SK-N-SH (cell line): ENCODE measurements around the gene A2M. TPM values are rescaled to one million over a fixed set of nuclear protein-coding genes. Genes with fewer than 3 reads are reported as not detected.

Source experiments
- CTCF ChIA-PET: fragments of 300-600, 350-600 bp; formaldehyde crosslinking; extraction: SDS; loops from one replicate; lab custom pipeline; 2021; lab: Yijun Ruan, JAX
- POLR2A ChIA-PET: fragments of 350-600 bp; sonication (Branson Sonifier 250); formaldehyde crosslinking; extraction: SDS; loops from one replicate; lab custom pipeline; 2020; ENCODE audit warnings: antibody characterized with exemption, inconsistent platforms; lab: Yijun Ruan, JAX
- DNase-seq: peaks from one replicate; pipeline ENCODE4 v3.0.0; 2012
- H2AFZ ChIP-seq: fragments of 200-600 bp; sonication (generic); 2 replicates; pipeline ENCODE4 v1.8.1; 2016; ENCODE audit warnings: antibody characterized with exemption, mild to moderate bottlenecking, low read depth
- H3F3A ChIP-seq: fragments of 200-600 bp; sonication (generic); replicated peaks from 2 replicates; pipeline ENCODE3; 2016; ENCODE audit warnings: antibody characterized with exemption, mild to moderate bottlenecking; ENCODE audit not compliant: insufficient read depth
- H3K27ac ChIP-seq, 2 experiments: fragments of 200-500 bp in 1 of 2; fragments of 200-600 bp in 1 of 2; sonication (Bioruptor generic) in 1 of 2; sonication (generic), shearing (Covaris generic) in 1 of 2; 2 replicates each; pipeline versions ENCODE4 v1.5.1 to v1.6.1; 2014 to 2016; ENCODE audit warnings: low read depth in 2 of 2, inconsistent platforms in 1 of 2, low read length in 1 of 2, mild to moderate bottlenecking in 1 of 2, mixed read lengths in 1 of 2
- H3K27me3 ChIP-seq: fragments of 200-600 bp; sonication (generic), shearing (Covaris generic); 2 replicates; pipeline ENCODE4 v1.6.1; 2016; ENCODE audit warnings: mixed run types; ENCODE audit not compliant: insufficient read depth
- H3K36me3 ChIP-seq, 2 experiments: fragments of 200-500 bp in 1 of 2; fragments of 200-600 bp in 1 of 2; sonication (Bioruptor generic) in 1 of 2; sonication (generic) in 1 of 2; replicated peaks in 1 of 2; 2 replicates each; pipeline versions ENCODE3 to v1.5.1; 2014 to 2016; ENCODE audit warnings: low read length in 1 of 2, mild to moderate bottlenecking in 1 of 2; ENCODE audit not compliant: insufficient read depth in 2 of 2, control insufficient read depth in 1 of 2
- H3K4me1 ChIP-seq, 2 experiments: fragments of 200-500 bp in 1 of 2; fragments of 200-600 bp in 1 of 2; sonication (Bioruptor generic) in 1 of 2; sonication (generic), shearing (Covaris generic) in 1 of 2; 2 replicates each; pipeline versions ENCODE4 v1.5.1 to v1.6.1; 2014 to 2016; ENCODE audit warnings: low read depth in 1 of 2, low read length in 1 of 2, mixed run types in 1 of 2; ENCODE audit not compliant: insufficient read depth in 2 of 2, control insufficient read depth in 1 of 2
- H3K4me2 ChIP-seq: fragments of 200-600 bp; sonication (generic), shearing (Covaris generic); 2 replicates; pipeline ENCODE4 v1.6.1; 2017; ENCODE audit warnings: mixed run types
- H3K4me3 ChIP-seq, 2 experiments: fragments of 200-500 bp in 1 of 2; fragments of 200-600 bp in 1 of 2; sonication (Bioruptor generic) in 1 of 2; sonication (generic), shearing (Covaris generic) in 1 of 2; 2 replicates each; pipeline versions ENCODE4 v1.5.1 to v1.8.1; 2014 to 2016; ENCODE audit warnings: low read depth in 2 of 2, inconsistent platforms in 1 of 2, low read length in 1 of 2, mild to moderate bottlenecking in 1 of 2, mixed read lengths in 1 of 2, moderate library complexity in 1 of 2
- H3K79me2 ChIP-seq: fragments of 200-600 bp; sonication (generic); 2 replicates; pipeline ENCODE4 v1.8.1; 2017; ENCODE audit warnings: mild to moderate bottlenecking; ENCODE audit not compliant: insufficient read depth
- H3K9ac ChIP-seq: fragments of 200-600 bp; sonication (generic); 2 replicates; pipeline ENCODE4 v1.6.1; 2017; ENCODE audit warnings: mixed run types
- H3K9me2 ChIP-seq: fragments of 200-600 bp; sonication (generic); 2 replicates; pipeline ENCODE4 v1.6.1; 2017; ENCODE audit warnings: mixed run types
- H3K9me3 ChIP-seq: fragments of 200-600 bp; sonication (generic); 2 replicates; pipeline ENCODE4 v1.6.1; 2017; ENCODE audit warnings: mixed run types, mild to moderate bottlenecking, moderate library complexity
- H4K20me1 ChIP-seq: fragments of 200-600 bp; sonication (generic); 2 replicates; pipeline ENCODE4 v1.6.1; 2017; ENCODE audit warnings: mild to moderate bottlenecking, mixed run types; ENCODE audit not compliant: insufficient read depth
- CHD2 ChIP-seq: fragments of 150-350 bp; IDR thresholded peaks from 2 replicates; pipeline ENCODE4 v1.6.1; 2018; ENCODE audit warnings: low read length; ENCODE audit not compliant: partially characterized antibody
- EZH2phosphoT487 ChIP-seq: fragments of 200-600 bp; sonication (generic); IDR thresholded peaks from 2 replicates; pipeline ENCODE4 v1.6.1; 2017; ENCODE audit warnings: low read depth, mixed run types, mild to moderate bottlenecking, antibody characterized with exemption, moderate library complexity, borderline replicate concordance
- MXI1 ChIP-seq: IDR thresholded peaks from 2 replicates; pipeline ENCODE4 v1.6.1; 2012; ENCODE audit warnings: mild to moderate bottlenecking, low read depth, low read length, improper control_type of control experiment
- NRF1 ChIP-seq: IDR thresholded peaks from 2 replicates; pipeline ENCODE4 v1.6.1; 2012; ENCODE audit warnings: low read depth, mild to moderate bottlenecking, low read length
- RXRA ChIP-seq: IDR thresholded peaks from 2 replicates; pipeline ENCODE4 v1.4.0; 2012; ENCODE audit warnings: low read depth, mild to moderate bottlenecking, borderline replicate concordance
- SIN3A ChIP-seq: IDR thresholded peaks from 2 replicates; pipeline ENCODE4 v1.6.1; 2012; ENCODE audit warnings: low read depth, mild to moderate bottlenecking, low read length, moderate library complexity, borderline replicate concordance
- TCF12 ChIP-seq: IDR thresholded peaks from 2 replicates; pipeline ENCODE4 v1.4.0; 2012
- WGBS: methylation state at CpG from one replicate; pipeline ENCODE4 v1.1.6; 2017; ENCODE audit warnings: low lambda C conversion rate; 5-methylcytosine and 5-hydroxymethylcytosine counted together
- polyA plus RNA-seq, 3 experiments: library from polyadenylated mRNA; depleted of rRNA; stranded (reverse); fragments of >200 nt; gene quantifications; 2 replicates each; pipeline ENCODE4 v1.2.3, GENCODE V29; 2012
- TF ChIP-seq, protein P1 (sequence below): IDR thresholded peaks from 2 replicates; pipeline ENCODE4; 2012
- TF ChIP-seq, protein P2 (sequence below): fragments of 200-600 bp; sonication (generic); IDR thresholded peaks from 2 replicates; pipeline ENCODE4 v1.6.1; 2017; ENCODE audit warnings: antibody characterized with exemption, mild to moderate bottlenecking, moderate library complexity
- TF ChIP-seq, protein P3 (sequence below): IDR thresholded peaks from 2 replicates; pipeline ENCODE4 v1.4.0; 2012; ENCODE audit warnings: low read depth, borderline replicate concordance

Gene A2M
- polyA plus RNA-seq, 1 of the 3 experiments (the other 2 are of a cell fraction): not detected

- TF ChIP-seq RXRA (no peak), NRF1 (no peak)
- TF ChIP-seq, protein P1, sequence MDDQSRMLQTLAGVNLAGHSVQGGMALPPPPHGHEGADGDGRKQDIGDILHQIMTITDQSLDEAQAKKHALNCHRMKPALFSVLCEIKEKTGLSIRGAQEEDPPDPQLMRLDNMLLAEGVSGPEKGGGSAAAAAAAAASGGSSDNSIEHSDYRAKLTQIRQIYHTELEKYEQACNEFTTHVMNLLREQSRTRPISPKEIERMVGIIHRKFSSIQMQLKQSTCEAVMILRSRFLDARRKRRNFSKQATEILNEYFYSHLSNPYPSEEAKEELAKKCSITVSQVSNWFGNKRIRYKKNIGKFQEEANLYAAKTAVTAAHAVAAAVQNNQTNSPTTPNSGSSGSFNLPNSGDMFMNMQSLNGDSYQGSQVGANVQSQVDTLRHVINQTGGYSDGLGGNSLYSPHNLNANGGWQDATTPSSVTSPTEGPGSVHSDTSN: no peak
Measured at GRCh38 chr12:9113987-9114309, 1.8 kb downstream of the A2M start (continued).

- Histone ChIP-seq H4K20me1 (no peaks in the 10 kb centered on the region), H3K36me3 (no peaks in the 10 kb centered on the region), H3F3A (no peaks in the 10 kb centered on the region), H3K9me2 (no peaks in the 10 kb centered on the region), H2AFZ (no peak overlapping the region), H3K27me3 (no peaks in the 10 kb centered on the region), H3K4me2 (no peak overlapping the region), H3K9ac (no peak overlapping the region), H3K4me3 (no peak overlapping the region), H3K4me1 (no peaks in the 10 kb centered on the region), H3K9me3 (no peaks in the 10 kb centered on the region), H3K27ac (no peak overlapping the region), H3K79me2 (no peaks in the 10 kb centered on the region)
- ChIA-PET POLR2A (no interaction called here), CTCF (interaction anchor here (0.7 to 1.6 kb wide), 2 partner anchors 70 to 223 kb away, joined by 3 read pairs; no protein-coding TSS in a partner anchor)
- no peak for TF ChIP-seq MXI1
- TF ChIP-seq, protein P2, sequence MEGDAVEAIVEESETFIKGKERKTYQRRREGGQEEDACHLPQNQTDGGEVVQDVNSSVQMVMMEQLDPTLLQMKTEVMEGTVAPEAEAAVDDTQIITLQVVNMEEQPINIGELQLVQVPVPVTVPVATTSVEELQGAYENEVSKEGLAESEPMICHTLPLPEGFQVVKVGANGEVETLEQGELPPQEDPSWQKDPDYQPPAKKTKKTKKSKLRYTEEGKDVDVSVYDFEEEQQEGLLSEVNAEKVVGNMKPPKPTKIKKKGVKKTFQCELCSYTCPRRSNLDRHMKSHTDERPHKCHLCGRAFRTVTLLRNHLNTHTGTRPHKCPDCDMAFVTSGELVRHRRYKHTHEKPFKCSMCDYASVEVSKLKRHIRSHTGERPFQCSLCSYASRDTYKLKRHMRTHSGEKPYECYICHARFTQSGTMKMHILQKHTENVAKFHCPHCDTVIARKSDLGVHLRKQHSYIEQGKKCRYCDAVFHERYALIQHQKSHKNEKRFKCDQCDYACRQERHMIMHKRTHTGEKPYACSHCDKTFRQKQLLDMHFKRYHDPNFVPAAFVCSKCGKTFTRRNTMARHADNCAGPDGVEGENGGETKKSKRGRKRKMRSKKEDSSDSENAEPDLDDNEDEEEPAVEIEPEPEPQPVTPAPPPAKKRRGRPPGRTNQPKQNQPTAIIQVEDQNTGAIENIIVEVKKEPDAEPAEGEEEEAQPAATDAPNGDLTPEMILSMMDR: no peak
- no peak for TF ChIP-seq SIN3A
- no peak for TF ChIP-seq TCF12
- TF ChIP-seq, protein P3, sequence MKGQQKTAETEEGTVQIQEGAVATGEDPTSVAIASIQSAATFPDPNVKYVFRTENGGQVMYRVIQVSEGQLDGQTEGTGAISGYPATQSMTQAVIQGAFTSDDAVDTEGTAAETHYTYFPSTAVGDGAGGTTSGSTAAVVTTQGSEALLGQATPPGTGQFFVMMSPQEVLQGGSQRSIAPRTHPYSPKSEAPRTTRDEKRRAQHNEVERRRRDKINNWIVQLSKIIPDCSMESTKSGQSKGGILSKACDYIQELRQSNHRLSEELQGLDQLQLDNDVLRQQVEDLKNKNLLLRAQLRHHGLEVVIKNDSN: no peak
- TF ChIP-seq EZH2phosphoT487: no peak
- TF ChIP-seq CHD2: no peak
- no peak for DNase-seq
- 57% methylated on average over 7 of the region's 7 CpGs for WGBS
Measured at GRCh38 chr12:9113296-9113986, 2.3 kb downstream of the A2M start.
